HFFc6 (cell line): ENCODE measurements around the gene ACOT7. TPM values are rescaled to one million over a fixed set of nuclear protein-coding genes. Genes with fewer than 3 reads are reported as not detected.
A peak's percentile ranks its signal among the peaks of the same experiment; 100 is the strongest.

Experiments
- DNase-seq: peaks from one replicate; pipeline ENCODE4 v3.0.0-alpha.2; 2018
- H3K27ac Mint-ChIP-seq: 2 replicates; pipeline ENCODE4 v1.8.0; 2020; ENCODE audit warnings: mild to moderate bottlenecking, mixed read lengths
- H3K27me3 Mint-ChIP-seq: 2 replicates; pipeline ENCODE4 v1.8.0; 2021; ENCODE audit warnings: mild to moderate bottlenecking, moderate library complexity, mixed read lengths; ENCODE audit not compliant: insufficient read depth
- H3K36me3 Mint-ChIP-seq: 2 replicates; pipeline ENCODE4 v1.8.0; 2021; ENCODE audit warnings: low read depth, mixed read lengths
- H3K4me1 Mint-ChIP-seq: 2 replicates; pipeline ENCODE4 v1.8.0; 2020; ENCODE audit warnings: low read depth, mixed read lengths
- H3K4me3 Mint-ChIP-seq: 2 replicates; pipeline ENCODE4 v1.8.0; 2020; ENCODE audit warnings: mild to moderate bottlenecking, moderate library complexity, mixed read lengths
- H3K9me3 Mint-ChIP-seq: 2 replicates; pipeline ENCODE4 v1.8.0; 2020; ENCODE audit warnings: mild to moderate bottlenecking, mixed read lengths
- long read RNA-seq: library from polyadenylated mRNA; unstranded; transcript quantifications from one replicate; pipeline ENCODE4 v2.0.0, GENCODE V29; 2019
- total RNA-seq, 6 experiments: library from RNA; stranded (reverse); fragmentation: NEBNext Ultra II Directional; extraction: Animal tissue kit (Norgen Biotek cat#: 25700); gene quantifications; 2 replicates in 1 of 6; 3 replicates in 5 of 6; pipeline ENCODE4 v1.2.3, GENCODE V29; 2021
- TF ChIP-seq, protein P1 (sequence below): fragments of 200-600 bp; sonication (generic); IDR thresholded peaks from 2 replicates; pipeline ENCODE4 v1.5.0; 2021; ENCODE audit warnings: antibody characterized with exemption, mild to moderate bottlenecking

The ACOT7 gene, protein sequence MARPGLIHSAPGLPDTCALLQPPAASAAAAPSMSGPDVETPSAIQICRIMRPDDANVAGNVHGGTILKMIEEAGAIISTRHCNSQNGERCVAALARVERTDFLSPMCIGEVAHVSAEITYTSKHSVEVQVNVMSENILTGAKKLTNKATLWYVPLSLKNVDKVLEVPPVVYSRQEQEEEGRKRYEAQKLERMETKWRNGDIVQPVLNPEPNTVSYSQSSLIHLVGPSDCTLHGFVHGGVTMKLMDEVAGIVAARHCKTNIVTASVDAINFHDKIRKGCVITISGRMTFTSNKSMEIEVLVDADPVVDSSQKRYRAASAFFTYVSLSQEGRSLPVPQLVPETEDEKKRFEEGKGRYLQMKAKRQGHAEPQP
- 100 to 1,000 TPM; 103 to 125 (median 111) TPM for total RNA-seq
- long read RNA-seq, transcript ACOT7-210 (9 exons, 1,403 nt), result major isoform, 91 of 105 reads
- long read RNA-seq, partial matches to known transcripts, result 8 of 105 reads
- long read RNA-seq, other reads (novel, unspliced or antisense), result 4 of 105 reads

DNA sequence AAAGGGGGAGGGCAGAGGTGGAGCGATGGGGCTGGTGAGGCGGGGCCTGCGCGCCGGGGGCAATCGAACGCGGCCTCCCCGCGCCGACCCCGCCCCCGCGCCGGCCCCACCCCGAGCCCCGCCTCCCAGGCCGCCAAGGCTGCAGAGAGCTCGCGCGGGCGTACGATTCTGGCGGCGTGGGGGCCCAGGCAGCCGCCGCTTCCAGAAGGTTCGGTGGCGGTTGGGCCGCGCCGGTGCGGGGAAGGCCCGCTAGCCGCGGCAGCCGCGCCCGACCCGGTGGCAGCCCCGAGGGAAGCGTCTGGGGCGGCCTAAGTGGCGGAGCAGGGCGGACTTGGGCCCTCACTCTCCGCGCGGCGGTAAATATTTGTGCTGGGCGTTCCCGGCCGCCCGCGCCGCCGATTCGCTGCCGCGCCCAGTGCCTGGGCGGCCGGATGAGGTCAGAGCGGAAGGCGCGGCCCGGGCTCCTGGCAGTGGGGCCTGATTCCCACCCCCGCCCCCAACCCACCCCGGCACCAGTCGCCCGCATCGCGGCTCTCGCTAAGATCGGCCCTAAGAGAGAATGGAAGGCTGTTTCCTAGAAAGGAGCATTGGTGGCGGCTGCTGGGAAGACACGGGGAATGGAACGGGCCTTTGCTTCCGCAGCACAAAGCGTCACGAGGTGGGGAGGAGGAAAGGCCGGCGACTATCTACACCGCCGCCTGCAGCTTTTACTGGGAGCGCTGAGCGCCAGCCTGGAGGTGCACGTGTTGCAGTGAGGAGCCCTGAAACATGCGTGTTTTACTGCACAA, at the start of gene ACOT7:
ACOT7 (minus strand) TSS at position 368 of the 788 bp plus-strand sequence. CDS start 368 bp downstream, outside the sequence.
- TF ChIP-seq, protein P1, sequence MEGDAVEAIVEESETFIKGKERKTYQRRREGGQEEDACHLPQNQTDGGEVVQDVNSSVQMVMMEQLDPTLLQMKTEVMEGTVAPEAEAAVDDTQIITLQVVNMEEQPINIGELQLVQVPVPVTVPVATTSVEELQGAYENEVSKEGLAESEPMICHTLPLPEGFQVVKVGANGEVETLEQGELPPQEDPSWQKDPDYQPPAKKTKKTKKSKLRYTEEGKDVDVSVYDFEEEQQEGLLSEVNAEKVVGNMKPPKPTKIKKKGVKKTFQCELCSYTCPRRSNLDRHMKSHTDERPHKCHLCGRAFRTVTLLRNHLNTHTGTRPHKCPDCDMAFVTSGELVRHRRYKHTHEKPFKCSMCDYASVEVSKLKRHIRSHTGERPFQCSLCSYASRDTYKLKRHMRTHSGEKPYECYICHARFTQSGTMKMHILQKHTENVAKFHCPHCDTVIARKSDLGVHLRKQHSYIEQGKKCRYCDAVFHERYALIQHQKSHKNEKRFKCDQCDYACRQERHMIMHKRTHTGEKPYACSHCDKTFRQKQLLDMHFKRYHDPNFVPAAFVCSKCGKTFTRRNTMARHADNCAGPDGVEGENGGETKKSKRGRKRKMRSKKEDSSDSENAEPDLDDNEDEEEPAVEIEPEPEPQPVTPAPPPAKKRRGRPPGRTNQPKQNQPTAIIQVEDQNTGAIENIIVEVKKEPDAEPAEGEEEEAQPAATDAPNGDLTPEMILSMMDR, result no peak
- peak; percentile 70 for DNase-seq
- H3K9me3 Mint-ChIP-seq, result no peaks in the 10 kb centered on the region
- H3K4me3 Mint-ChIP-seq, result peak within 1 kb of the TSS; percentile 91
- peak within 1 kb of the TSS; percentile 94 for H3K27ac Mint-ChIP-seq
- H3K36me3 Mint-ChIP-seq, result no peaks in the 10 kb centered on the region
- peaks cover 24% of the 10 kb centered on the region for H3K4me1 Mint-ChIP-seq
- H3K27me3 Mint-ChIP-seq, result no peaks in the 10 kb centered on the region; the same call in 1 of the 2 replicates

DNA sequence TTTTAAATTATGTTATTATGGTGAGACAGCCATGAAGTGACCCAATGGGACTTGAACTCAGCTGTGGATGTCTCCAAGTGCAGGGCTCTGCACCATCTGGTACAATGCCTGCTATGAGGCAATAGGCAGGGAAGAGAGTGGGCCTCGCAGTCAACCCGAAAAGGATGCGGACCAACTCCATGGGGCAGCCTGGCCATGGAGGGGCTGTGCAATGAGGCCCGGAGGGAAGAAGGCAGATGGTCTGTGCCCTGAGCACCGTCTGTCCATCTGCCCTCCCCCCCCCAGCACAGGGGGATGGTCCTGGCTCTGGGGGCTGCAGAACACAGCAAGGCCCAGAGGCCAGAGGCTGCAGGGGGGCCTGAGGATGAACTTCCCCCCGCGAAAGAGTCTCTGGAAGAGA, 48.0 kb upstream of the ACOT7 start:
- peaks cover 5% of the 10 kb centered on the region; the same call in 1 of the 2 replicates for H3K4me1 Mint-ChIP-seq
- DNase-seq, result no peak
- H3K36me3 Mint-ChIP-seq, result no peaks in the 10 kb centered on the region
- H3K4me3 Mint-ChIP-seq, result no peak overlapping the region
- TF ChIP-seq, protein P1, result no peak
- no peaks in the 10 kb centered on the region for H3K9me3 Mint-ChIP-seq
- H3K27ac Mint-ChIP-seq, result no peak overlapping the region
- peaks cover 22% of the 10 kb centered on the region for H3K27me3 Mint-ChIP-seq

DNA sequence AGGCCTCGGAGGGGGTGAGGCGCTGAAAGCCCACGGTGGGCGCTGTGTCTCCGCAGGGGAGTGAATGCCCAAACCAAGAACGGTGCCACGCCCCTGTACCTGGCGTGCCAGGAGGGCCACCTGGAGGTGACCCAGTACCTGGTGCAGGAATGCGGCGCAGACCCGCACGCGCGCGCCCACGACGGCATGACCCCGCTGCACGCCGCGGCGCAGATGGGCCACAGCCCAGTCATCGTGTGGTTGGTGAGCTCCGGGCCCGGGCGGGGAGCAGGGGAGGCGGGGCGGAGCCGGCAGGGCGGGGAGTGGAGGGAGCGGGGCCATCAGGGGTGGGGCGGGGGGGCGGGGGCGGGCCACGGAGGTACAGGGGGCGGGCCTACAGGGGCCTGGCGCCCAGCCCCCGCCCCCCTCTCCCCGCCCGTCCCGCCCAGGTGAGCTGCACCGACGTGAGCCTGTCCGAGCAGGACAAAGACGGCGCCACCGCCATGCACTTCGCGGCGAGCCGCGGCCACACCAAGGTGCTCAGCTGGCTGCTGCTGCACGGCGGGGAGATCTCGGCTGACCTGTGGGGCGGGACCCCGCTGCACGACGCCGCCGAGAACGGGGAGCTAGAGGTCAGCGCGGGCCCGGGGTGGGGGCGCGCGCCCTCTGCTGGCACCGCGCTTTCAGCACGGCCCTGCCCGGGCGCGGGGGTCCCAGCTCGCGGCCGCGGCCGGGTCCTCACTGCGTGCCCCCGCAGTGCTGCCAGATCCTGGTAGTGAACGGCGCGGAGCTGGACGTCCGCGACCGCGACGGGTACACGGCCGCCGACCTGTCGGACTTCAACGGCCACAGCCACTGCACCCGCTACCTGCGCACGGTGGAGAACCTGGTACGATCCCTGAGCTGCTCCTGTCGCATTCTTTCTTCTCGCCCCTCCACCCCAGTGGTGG, 46.9 kb upstream of the ACOT7 start:
- Mint-ChIP-seq H3K27me3 (peaks cover 24% of the 10 kb centered on the region), H3K4me1 (peaks cover 5% of the 10 kb centered on the region; the same call in 1 of the 2 replicates), H3K27ac (no peak overlapping the region), H3K4me3 (no peak overlapping the region), H3K36me3 (no peaks in the 10 kb centered on the region), H3K9me3 (no peaks in the 10 kb centered on the region)
- TF ChIP-seq, protein P1, result peak; percentile 66; the same call in 1 of the 2 replicates
- peak; percentile 21 for DNase-seq

DNA sequence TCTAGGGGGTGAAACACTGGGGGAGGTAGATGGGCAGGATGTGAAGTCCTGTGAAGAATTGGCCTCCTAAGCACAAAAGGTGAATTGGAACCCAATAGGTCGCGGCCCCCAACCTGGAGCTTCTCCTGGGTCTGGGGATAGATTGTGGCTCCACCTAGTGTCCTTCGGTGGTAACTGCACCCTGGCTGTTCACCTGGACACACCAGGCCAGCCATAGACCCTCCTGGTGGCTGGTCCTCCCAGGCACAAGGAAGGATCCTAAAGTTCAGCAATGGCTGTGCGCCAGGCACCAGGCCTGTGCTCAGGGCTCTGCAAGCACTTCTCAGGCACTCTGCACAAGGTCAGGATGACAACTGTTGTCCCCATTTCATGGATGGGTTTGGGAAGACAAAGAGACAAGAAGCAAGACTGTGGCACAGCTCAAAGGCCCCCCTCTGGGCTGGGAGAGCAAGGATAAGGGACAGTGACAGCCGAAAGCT, 44.5 kb upstream of the ACOT7 start:
- TF ChIP-seq, protein P1, result peak; percentile 98
- no peak overlapping the region for H3K27ac Mint-ChIP-seq
- peak; percentile 24 for DNase-seq
- H3K4me1 Mint-ChIP-seq, result peaks cover 5% of the 10 kb centered on the region; the same call in 1 of the 2 replicates
- H3K27me3 Mint-ChIP-seq, result peaks cover 28% of the 10 kb centered on the region
- no peaks in the 10 kb centered on the region for H3K9me3 Mint-ChIP-seq
- no peaks in the 10 kb centered on the region for H3K36me3 Mint-ChIP-seq
- H3K4me3 Mint-ChIP-seq, result no peak overlapping the region
